H1 (cell line): ENCODE data around the gene GGA2. TPM values are rescaled to one million over a fixed set of nuclear protein-coding genes. Genes with fewer than 3 reads are reported as not detected.
A peak's percentile ranks its signal among the peaks of the same experiment; 100 is the strongest.

ENCODE experiments used
- CTCF ChIA-PET: fragments of 300-600 bp; sonication (Branson Sonifier 250); formaldehyde crosslinking; loops from one replicate; lab custom pipeline; 2021; ENCODE audit not compliant: partially characterized antibody; lab: Charles Lee
- POLR2A ChIA-PET: fragments of 300-600 bp; sonication (Branson Sonifier 250); formaldehyde crosslinking; loops from one replicate; lab custom pipeline; 2021; ENCODE audit warnings: inconsistent platforms; ENCODE audit not compliant: partially characterized antibody; lab: Charles Lee
- DNase-seq, 2 experiments: peaks; one replicate each; pipeline versions ENCODE4 v3.0.0 to v3.0.0-alpha.2; 2010 to 2022; ENCODE audit warnings: low spot score in 2 of 2, low read depth in 1 of 2, mixed read lengths in 1 of 2
- FAIRE-seq: peaks from 2 replicates; lab custom pipeline; 2011; peaks lifted over from hg19 to GRCh38; lab: Jason Lieb, UNC
- H2AFZ ChIP-seq: 2 replicates; pipeline ENCODE4 v1.8.1; 2012; ENCODE audit warnings: low read length, inconsistent platforms
- H2AK5ac ChIP-seq: 2 replicates; pipeline ENCODE4 v1.6.1; 2013; ENCODE audit warnings: low read depth, low read length
- H2BK120ac ChIP-seq: replicated peaks from 2 replicates; pipeline ENCODE3; 2013; ENCODE audit warnings: low read depth, low read length, inconsistent platforms
- H2BK12ac ChIP-seq: 2 replicates; pipeline ENCODE4 v1.6.1; 2013; ENCODE audit warnings: low read depth, low read length
- H2BK15ac ChIP-seq: 2 replicates; pipeline ENCODE4 v1.6.1; 2013; ENCODE audit warnings: low read length
- H2BK20ac ChIP-seq: 2 replicates; pipeline ENCODE4 v1.6.1; 2013; ENCODE audit warnings: low read length
- H2BK5ac ChIP-seq: 2 replicates; pipeline ENCODE4 v1.6.1; 2013; ENCODE audit warnings: low read depth, low read length
- H3K14ac ChIP-seq: 2 replicates; pipeline ENCODE4 v1.6.1; 2013; ENCODE audit warnings: inconsistent platforms; ENCODE audit not compliant: insufficient read length
- H3K18ac ChIP-seq: 2 replicates; pipeline ENCODE4 v1.6.1; 2013; ENCODE audit warnings: low read length; ENCODE audit errors: extremely low read depth
- H3K23ac ChIP-seq: 2 replicates; pipeline ENCODE4 v1.6.1; 2013; ENCODE audit warnings: inconsistent platforms; ENCODE audit not compliant: insufficient read length
- H3K23me2 ChIP-seq: 2 replicates; pipeline ENCODE4 v1.6.1; 2013; ENCODE audit warnings: low read depth, low read length
- H3K27ac ChIP-seq: 2 replicates; pipeline ENCODE4 v1.6.1; 2011; ENCODE audit warnings: low read depth, low read length, inconsistent platforms
- H3K27me3 ChIP-seq, 4 experiments: replicated peaks in 1 of 4; 1 replicate in 1 of 4; 2 replicates in 3 of 4; pipeline versions ENCODE4 v1.6.1 to v1.8.1; 2011 to 2013; ENCODE audit warnings: low read length in 3 of 4, mild to moderate bottlenecking in 3 of 4, inconsistent platforms in 2 of 4, mixed read lengths in 2 of 4, moderate library complexity in 1 of 4; ENCODE audit not compliant: control insufficient read depth in 3 of 4, insufficient read depth in 3 of 4; ENCODE audit errors: extremely low read depth in 1 of 4
- H3K36me3 ChIP-seq, 4 experiments: 2 replicates each; pipeline versions ENCODE4 v1.6.1 to v1.8.1; 2011 to 2013; ENCODE audit warnings: mild to moderate bottlenecking in 4 of 4, low read length in 3 of 4, moderate library complexity in 2 of 4, control low read depth in 1 of 4, inconsistent platforms in 1 of 4; ENCODE audit not compliant: insufficient read depth in 4 of 4, control insufficient read depth in 2 of 4
- H3K4ac ChIP-seq: replicated peaks from 2 replicates; pipeline ENCODE3; 2013; ENCODE audit warnings: low read length, low read depth, mixed read lengths, inconsistent platforms; ENCODE audit not compliant: insufficient read length
- H3K4me1 ChIP-seq, 4 experiments: replicated peaks in 1 of 4; 1 replicate in 1 of 4; 2 replicates in 3 of 4; pipeline versions ENCODE4 v1.6.1 to v1.8.1; 2011 to 2013; ENCODE audit warnings: low read length in 3 of 4, inconsistent platforms in 2 of 4, mixed read lengths in 1 of 4; ENCODE audit not compliant: insufficient read depth in 4 of 4, control insufficient read depth in 3 of 4
- H3K4me2 ChIP-seq, 2 experiments: 2 replicates each; pipeline versions ENCODE4 v1.6.1 to v1.8.1; 2011 to 2013; ENCODE audit warnings: low read depth in 2 of 2, low read length in 2 of 2, control low read depth in 1 of 2, inconsistent platforms in 1 of 2, mild to moderate bottlenecking in 1 of 2; ENCODE audit not compliant: insufficient read depth in 1 of 2
- H3K4me3 ChIP-seq, 4 experiments: fragments of 200-600, 300-600 bp in 1 of 4; sonication (generic), shearing (Covaris generic), sonication (Bioruptor Twin) in 1 of 4; 2 replicates each; pipeline versions ENCODE4 v1.5.1 to v1.8.1; 2011 to 2016; ENCODE audit warnings: low read length in 4 of 4, low read depth in 3 of 4, control low read depth in 2 of 4, inconsistent platforms in 2 of 4, mild to moderate bottlenecking in 2 of 4, mixed read lengths in 1 of 4, moderate library complexity in 1 of 4; ENCODE audit not compliant: insufficient read depth in 2 of 4; ENCODE audit errors: extremely low read depth in 1 of 4
- H3K56ac ChIP-seq: replicated peaks from 2 replicates; pipeline ENCODE3; 2013; ENCODE audit warnings: low read depth, mild to moderate bottlenecking, mixed read lengths, low read length, inconsistent platforms; ENCODE audit not compliant: insufficient read length
- H3K79me1 ChIP-seq: 2 replicates; pipeline ENCODE4 v1.6.1; 2013; ENCODE audit warnings: low read depth, low read length, control low read depth
- H3K79me2 ChIP-seq, 2 experiments: 2 replicates each; pipeline versions ENCODE4 v1.6.1 to v1.8.1; 2012 to 2013; ENCODE audit warnings: low read length in 2 of 2, mild to moderate bottlenecking in 2 of 2, inconsistent platforms in 1 of 2; ENCODE audit not compliant: insufficient read depth in 2 of 2, control insufficient read depth in 1 of 2
- H3K9ac ChIP-seq, 4 experiments: replicated peaks in 1 of 4; 1 replicate in 1 of 4; 2 replicates in 3 of 4; pipeline versions ENCODE4 v1.6.1 to v1.8.1; 2011 to 2013; ENCODE audit warnings: low read depth in 3 of 4, low read length in 3 of 4, control low read depth in 2 of 4, mild to moderate bottlenecking in 2 of 4, moderate library complexity in 2 of 4, inconsistent platforms in 1 of 4; ENCODE audit errors: extremely low read depth in 1 of 4
- H3K9me3 ChIP-seq, 2 experiments: 2 replicates each; pipeline versions ENCODE4 v1.6.1 to v1.8.1; 2012 to 2013; ENCODE audit warnings: mild to moderate bottlenecking in 2 of 2, moderate library complexity in 2 of 2, control low read depth in 1 of 2, inconsistent platforms in 1 of 2, low read depth in 1 of 2, low read length in 1 of 2, mixed read lengths in 1 of 2; ENCODE audit not compliant: insufficient read depth in 2 of 2
- H4K20me1 ChIP-seq, 2 experiments: replicated peaks in 1 of 2; 2 replicates each; pipeline versions ENCODE3 to v1.8.1; 2011 to 2013; ENCODE audit warnings: inconsistent platforms in 2 of 2, low read length in 2 of 2, mild to moderate bottlenecking in 1 of 2; ENCODE audit not compliant: insufficient read depth in 2 of 2, control insufficient read depth in 1 of 2
- H4K5ac ChIP-seq: 2 replicates; pipeline ENCODE4 v1.6.1; 2013; ENCODE audit warnings: low read length, low read depth, mixed read lengths, inconsistent platforms; ENCODE audit not compliant: insufficient read length
- H4K8ac ChIP-seq: 2 replicates; pipeline ENCODE4 v1.8.0; 2013; ENCODE audit warnings: mild to moderate bottlenecking, moderate library complexity, low read length, inconsistent platforms; ENCODE audit not compliant: insufficient read depth; ENCODE audit errors: extremely low read depth
- H4K91ac ChIP-seq: replicated peaks from 2 replicates; pipeline ENCODE3; 2013; ENCODE audit warnings: low read length, mixed read lengths, inconsistent platforms; ENCODE audit not compliant: insufficient read length
- CREB1 ChIP-seq: IDR thresholded peaks from 2 replicates; pipeline ENCODE4 v1.6.1; 2012; ENCODE audit warnings: inconsistent platforms
- KDM1A ChIP-seq: fragments of 200-600, 300-600 bp; sonication (generic); IDR thresholded peaks from 2 replicates; pipeline ENCODE4 v1.7.1; 2016; ENCODE audit warnings: mild to moderate bottlenecking, low read length, borderline replicate concordance
- NANOG ChIP-seq: IDR thresholded peaks from 2 replicates; pipeline ENCODE4 v1.6.1; 2011; ENCODE audit warnings: low read length, low read depth, mild to moderate bottlenecking, inconsistent platforms; ENCODE audit not compliant: insufficient read depth, poor library complexity, severe bottlenecking
- SIRT6 ChIP-seq: IDR thresholded peaks from one replicate; pipeline ENCODE4 v1.7.1; 2012; ENCODE audit warnings: low read length, inconsistent platforms
- SP2 ChIP-seq: IDR thresholded peaks from 2 replicates; pipeline ENCODE4 v1.6.1; 2012; ENCODE audit warnings: mild to moderate bottlenecking, low read length, inconsistent platforms
- WGBS, 2 experiments: shearing (Covaris generic) in 1 of 2; methylation state at CpG; one replicate each; pipeline versions ENCODE4 v1.1.6 to v1.1.7; 2013 to 2015; ENCODE audit warnings: low lambda C conversion rate in 2 of 2, mixed read lengths in 2 of 2, inconsistent platforms in 1 of 2, low coverage in 1 of 2, missing lambda C conversion rate in 1 of 2; ENCODE audit not compliant: insufficient replicate concordance in 2 of 2, insufficient coverage in 1 of 2, insufficient read length in 1 of 2; ENCODE audit errors: extremely low coverage in 1 of 2, missing lambda C conversion rate in 1 of 2; 5-methylcytosine and 5-hydroxymethylcytosine counted together
- polyA plus RNA-seq, 7 experiments: library from polyadenylated mRNA; depleted of rRNA in 3 of 7; stranded (reverse) in 5 of 7; unstranded in 2 of 7; fragments of >200 nt in 5 of 7; fragments of 200-250 nt in 2 of 7; gene quantifications; 1 replicate in 5 of 7; 2 replicates in 1 of 7; 4 replicates in 1 of 7; pipeline versions ENCODE4 v1.2.1 to v1.2.3, GENCODE V29; 2011 to 2013; ENCODE audit warnings: missing spikeins in 2 of 7, mixed read lengths in 2 of 7
- total RNA-seq: library from RNA; stranded (reverse); fragmentation: NEBNext Ultra II Directional; extraction: Animal tissue kit (Norgen Biotek cat#: 25700); gene quantifications from 2 replicates; pipeline ENCODE4 v1.2.1, GENCODE V29; 2021

The GGA2 gene
- total and polyA plus RNA-seq, 2 of the 8 experiments (the other 6 are each of a cell fraction or from before 2014, with no cell fraction given), result 65.8 to 114 TPM

- DNase-seq, result peak in 1 of 2 experiments; percentile 54
- Histone ChIP-seq H2AFZ (no peak overlapping the region), H4K5ac (no peak overlapping the region)
Observed at GRCh38 chr16:23509782-23510163, 521 bp downstream of the GGA2 start.

More at GRCh38 chr16:23509782-23510163, 521 bp downstream of the GGA2 start:
- Histone ChIP-seq H4K20me1 (peaks cover 19 to 28% of the 10 kb centered on the region in 2 experiments), H3K36me3 (peaks cover 0 to 4% (median 1%) of the 10 kb centered on the region in 4 experiments; a peak in 2 of 8 replicates), H3K4me2 (peak overlapping the region; percentile 94 to 100), H2AK5ac (no peak overlapping the region), H3K9me3 (no peaks in the 10 kb centered on the region), H3K4me1 (peaks cover 0 to 9% (median 4%) of the 10 kb centered on the region in 4 experiments; a peak in 5 of 7 replicates), H2BK20ac (no peak overlapping the region), H3K23ac (no peak overlapping the region), H3K23me2 (peaks cover 10% of the 10 kb centered on the region), H2BK15ac (no peak overlapping the region), H3K4me3 (peak overlapping the region; percentile 55 to 99 (median 74)), H4K91ac (no peak overlapping the region), H3K14ac (no peak overlapping the region), H3K18ac (peak overlapping the region; percentile 48; the same call in 1 of the 2 replicates), H2BK12ac (no peak overlapping the region), H3K27me3 (no peaks in the 10 kb centered on the region), H2BK120ac (no peak overlapping the region), H3K79me1 (peaks cover 13% of the 10 kb centered on the region), H4K8ac (0 out of 2 replicates have a peak overlapping the region, but pooled peaks have one; percentile 79), H3K79me2 (peaks cover 39 to 51% of the 10 kb centered on the region in 2 experiments), H2BK5ac (no peak overlapping the region), H3K9ac (peak overlapping the region; percentile 76 to 94 (median 84)), H3K56ac (peak overlapping the region; percentile 21), H3K4ac (no peak overlapping the region), H3K27ac (peak overlapping the region; percentile 89; the same call in 1 of the 2 replicates)
- TF ChIP-seq SIRT6, result no peak
- TF ChIP-seq KDM1A, result no peak
- TF ChIP-seq NANOG, result no peak
- TF ChIP-seq SP2, result no peak
- no peak for TF ChIP-seq CREB1
- no peak for FAIRE-seq
- CTCF ChIA-PET, result interaction anchor here (1.7 kb wide), 1 partner anchor 11 kb away, joined by 4 read pairs; no protein-coding TSS in a partner anchor
- WGBS, 2 experiments, result 2% methylated on average over 9 of the region's 17 CpGs; no CpG with 5 or more reads in 1 of the 2 experiments
- POLR2A ChIA-PET, result interaction anchor here (0.8 to 6.9 kb wide), 15 partner anchors 9 to 170 kb away, joined by 3 to 63 read pairs (median 6); partner anchors contain the start of genes COG7 and PLK1
